LNCAP (cell line): ENCODE measurements around the gene RUVBL2.
"Not testable (repeated sequence)": the region's sequence is repeated elsewhere in the genome, so short reads cannot be mapped to it uniquely, and the experiment has no call there.

Experiments used
- TF ChIP-seq, protein P1 (sequence below): fragments of 450-650 bp; IDR thresholded peaks from 2 replicates; pipeline ENCODE4 v1.5.1; 2017; ENCODE audit warnings: mild to moderate bottlenecking

Gene RUVBL2

DNA sequence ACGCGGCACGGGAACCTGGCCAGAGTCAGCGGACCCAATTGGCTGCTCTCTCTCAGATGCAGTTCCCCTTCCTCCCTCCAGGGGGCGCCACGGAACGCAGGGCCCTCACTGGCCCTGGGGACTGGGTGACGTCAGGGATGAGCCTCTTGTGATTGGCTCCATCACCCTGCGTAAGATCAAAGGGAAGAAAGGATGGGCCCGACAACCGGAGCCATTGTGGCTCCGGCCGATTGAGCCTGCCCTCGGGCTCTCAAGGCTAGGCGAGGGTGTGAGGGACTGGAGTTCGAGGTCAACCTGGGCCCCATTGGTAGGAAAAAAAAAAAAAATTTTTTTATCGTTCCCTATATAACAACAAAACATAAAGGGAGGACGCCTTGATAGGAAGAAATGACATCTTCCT lies 43.1 kb downstream of the RUVBL2 start, which contains the start of gene CGB1:
CGB1 (minus strand) TSS at position 81 of the 400 bp plus-strand sequence. CDS start 184 bp downstream, outside the sequence.
- TF ChIP-seq, protein P1, sequence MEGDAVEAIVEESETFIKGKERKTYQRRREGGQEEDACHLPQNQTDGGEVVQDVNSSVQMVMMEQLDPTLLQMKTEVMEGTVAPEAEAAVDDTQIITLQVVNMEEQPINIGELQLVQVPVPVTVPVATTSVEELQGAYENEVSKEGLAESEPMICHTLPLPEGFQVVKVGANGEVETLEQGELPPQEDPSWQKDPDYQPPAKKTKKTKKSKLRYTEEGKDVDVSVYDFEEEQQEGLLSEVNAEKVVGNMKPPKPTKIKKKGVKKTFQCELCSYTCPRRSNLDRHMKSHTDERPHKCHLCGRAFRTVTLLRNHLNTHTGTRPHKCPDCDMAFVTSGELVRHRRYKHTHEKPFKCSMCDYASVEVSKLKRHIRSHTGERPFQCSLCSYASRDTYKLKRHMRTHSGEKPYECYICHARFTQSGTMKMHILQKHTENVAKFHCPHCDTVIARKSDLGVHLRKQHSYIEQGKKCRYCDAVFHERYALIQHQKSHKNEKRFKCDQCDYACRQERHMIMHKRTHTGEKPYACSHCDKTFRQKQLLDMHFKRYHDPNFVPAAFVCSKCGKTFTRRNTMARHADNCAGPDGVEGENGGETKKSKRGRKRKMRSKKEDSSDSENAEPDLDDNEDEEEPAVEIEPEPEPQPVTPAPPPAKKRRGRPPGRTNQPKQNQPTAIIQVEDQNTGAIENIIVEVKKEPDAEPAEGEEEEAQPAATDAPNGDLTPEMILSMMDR = peak; percentile 22; the same call in 1 of the 2 replicates

GRCh38 chr19:49042177-49042576 lies 48.5 kb downstream of the RUVBL2 start:
- TF ChIP-seq, protein P1 = no peak

DNA sequence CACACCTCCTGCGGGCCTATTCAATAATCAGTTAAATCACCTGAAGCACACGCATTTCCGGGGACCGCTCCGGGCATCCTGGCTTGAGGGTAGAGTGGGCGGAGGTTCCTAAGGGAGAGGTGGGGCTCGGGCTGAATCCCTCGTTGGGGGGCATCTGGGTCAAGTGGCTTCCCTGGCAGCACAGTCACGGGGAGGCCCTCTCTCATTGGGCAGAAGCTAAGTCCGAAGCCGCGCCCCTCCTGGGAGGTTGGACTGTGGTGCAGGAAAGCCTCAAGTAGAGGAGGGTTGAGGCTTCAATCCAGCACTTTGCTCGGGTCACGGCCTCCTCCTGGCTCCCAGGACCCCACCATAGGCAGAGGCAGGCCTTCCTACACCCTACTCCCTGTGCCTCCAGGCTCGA lies 49.9 kb downstream of the RUVBL2 start, which contains the start of gene CGB5:
CGB5 (plus strand) TSS at position 301 of the 400 bp plus-strand sequence. CDS start 362 bp downstream, outside the sequence.
- TF ChIP-seq, protein P1 = not testable (repeated sequence)

DNA sequence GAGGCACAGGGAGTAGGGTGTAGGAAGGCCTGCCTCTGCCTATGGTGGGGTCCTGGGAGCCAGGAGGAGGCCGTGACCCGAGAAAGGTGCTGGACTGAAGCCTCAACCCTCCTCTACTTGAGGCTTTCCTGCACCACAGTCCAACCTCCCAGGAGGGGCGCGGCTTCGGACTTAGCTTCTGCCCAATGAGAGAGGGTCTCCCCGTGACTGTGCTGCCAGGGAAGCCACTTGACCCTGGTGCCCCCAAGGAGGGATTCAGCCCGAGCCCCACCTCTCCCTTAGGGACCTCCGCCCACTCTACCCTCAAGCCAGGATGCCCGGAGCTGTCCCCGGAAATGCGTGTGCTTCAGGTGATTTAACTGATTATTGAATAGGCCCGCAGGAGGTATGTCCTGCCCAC lies 55.3 kb downstream of the RUVBL2 start, which contains the start of gene CGB8:
CGB8 (minus strand) TSS at position 101 of the 400 bp plus-strand sequence. CDS start 372 bp downstream, outside the sequence.
- TF ChIP-seq, protein P1 = not testable (repeated sequence)

DNA sequence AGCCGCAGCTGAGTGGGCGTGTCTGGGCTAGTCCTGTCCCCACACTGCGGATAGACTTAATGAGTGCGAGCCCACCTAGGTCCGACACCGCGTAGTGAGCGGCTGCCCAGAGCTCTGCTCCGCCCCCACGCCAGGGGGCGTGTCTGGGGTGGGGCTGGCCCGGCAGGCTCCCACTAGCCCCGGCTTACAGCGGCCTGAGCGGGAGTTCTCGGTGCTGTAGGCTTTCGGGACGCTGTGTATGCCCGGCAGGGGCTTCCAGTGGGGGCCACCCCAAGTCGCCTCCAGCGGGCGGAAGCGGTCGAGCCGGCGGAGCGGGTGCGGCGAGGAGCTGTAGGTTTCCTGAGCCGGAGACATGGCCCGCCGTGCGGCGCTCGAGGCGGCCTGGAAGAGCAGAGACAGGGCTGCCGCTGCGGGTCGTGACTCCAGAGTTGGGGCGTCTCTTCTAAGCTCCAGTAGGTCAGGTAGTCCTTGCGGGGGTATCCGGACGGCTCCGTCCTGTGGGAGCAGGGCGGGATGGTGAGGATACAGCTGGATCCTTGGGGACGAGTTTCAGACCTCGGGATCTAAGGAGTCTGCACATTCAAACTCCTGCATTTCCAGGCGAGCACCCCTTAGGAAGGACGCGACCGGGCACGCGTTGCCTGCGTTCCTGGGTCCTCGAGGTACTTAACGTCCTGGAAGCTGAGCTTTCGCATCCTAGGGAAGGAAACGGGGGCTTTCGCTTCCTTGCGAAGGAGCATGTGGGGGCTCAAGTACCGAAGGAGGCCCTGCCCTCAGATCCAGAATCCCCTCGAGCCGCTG lies 62.6 kb downstream of the RUVBL2 start:
- TF ChIP-seq, protein P1 = no peak

DNA sequence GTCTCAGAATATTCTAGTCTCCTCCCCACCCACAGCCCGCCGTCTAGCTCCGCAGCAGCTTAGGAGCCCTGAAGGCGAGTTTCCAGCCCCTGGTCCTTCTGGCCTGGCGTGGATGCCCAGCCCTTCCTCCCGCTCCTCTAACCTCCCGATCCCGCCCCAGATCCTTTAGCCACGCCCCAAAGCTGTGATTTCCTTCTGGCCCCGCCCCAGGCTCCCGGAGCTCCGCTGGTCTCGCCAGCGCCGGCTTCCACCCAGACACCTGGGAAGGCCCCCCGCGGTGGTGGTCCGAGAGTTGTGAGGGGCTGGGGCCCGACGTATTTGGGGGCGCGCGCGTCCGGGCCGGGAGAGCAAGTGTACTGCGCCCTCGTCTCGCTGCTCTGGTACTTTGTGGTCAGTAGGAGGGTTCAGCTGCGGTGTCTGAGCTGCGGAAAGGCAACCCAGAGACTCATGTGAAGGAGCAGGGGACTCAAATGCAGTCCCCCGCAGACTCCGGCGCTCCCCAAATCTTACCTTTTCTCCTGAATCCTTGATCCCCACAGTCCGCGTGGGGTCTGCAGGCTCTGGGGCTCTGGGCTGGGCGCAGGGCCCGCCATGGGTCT lies 64.0 kb downstream of the RUVBL2 start, which contains the start of gene CGB7:
CGB7 (minus strand) TSS at position 114 of the 599 bp plus-strand sequence. CDS start 2,374 bp downstream, outside the sequence.
- TF ChIP-seq, protein P1 = no peak

- TF ChIP-seq, protein P1 = no peak
These were observed 64.9 kb downstream of the RUVBL2 start for GRCh38 chr19:49058562-49058961.
